ENCODE results near the gene GDF3.
"Not testable (repeated sequence)": the region's sequence is repeated elsewhere in the genome, so short reads cannot be mapped to it uniquely, and the experiment has no call there.

GDF3 gene

GRCh38 chr12:7695566-7696197, at the start of gene GDF3:
Gene GDF3 (minus strand): TSS chr12:7695775. CDS start chr12:7695728, 47 bp downstream.
- DNase-seq, result no peak

- no peak for DNase-seq
Observed at GRCh38 chr12:7732993-7733392, 37.4 kb upstream of the GDF3 start.

GRCh38 chr12:7731486-7731885, 35.9 kb upstream of the GDF3 start:
- DNase-seq, result no peak

GRCh38 chr12:7730984-7731383, 35.4 kb upstream of the GDF3 start:
- DNase-seq, result not testable (repeated sequence)

- DNase-seq, result no peak
Observed at GRCh38 chr12:7729746-7730145, 34.2 kb upstream of the GDF3 start.

GRCh38 chr12:7723926-7724325, 28.4 kb upstream of the GDF3 start:
- no peak for DNase-seq

GRCh38 chr12:7719946-7720730, 24.6 kb upstream of the GDF3 start:
- DNase-seq, result no peak

GRCh38 chr12:7716381-7716780, 20.8 kb upstream of the GDF3 start:
- DNase-seq, result no peak

- DNase-seq, result no peak
Observed at GRCh38 chr12:7712841-7713442, 17.4 kb upstream of the GDF3 start.

- no peak for DNase-seq
Observed at GRCh38 chr12:7711133-7711532, 15.6 kb upstream of the GDF3 start, which contains the start of gene DPPA3. Gene DPPA3 (plus strand): TSS chr12:7711433. CDS start chr12:7711571, 138 bp downstream.

GRCh38 chr12:7709969-7710675, 14.5 kb upstream of the GDF3 start:
- DNase-seq, result no peak

GRCh38 chr12:7705846-7706245, 10.3 kb upstream of the GDF3 start:
- DNase-seq, result no peak

- DNase-seq, result no peak
Observed at GRCh38 chr12:7695237-7695560, 376 bp downstream of the GDF3 start.

GRCh38 chr12:7694556-7695236, 879 bp downstream of the GDF3 start:
- no peak for DNase-seq

- DNase-seq, result no peak
Observed at GRCh38 chr12:7693793-7694192, 1.8 kb downstream of the GDF3 start.

- no peak for DNase-seq
Observed at GRCh38 chr12:7681535-7681934, 14.0 kb downstream of the GDF3 start.

- DNase-seq, result no peak
Observed at GRCh38 chr12:7679251-7680045, 16.1 kb downstream of the GDF3 start.

- no peak for DNase-seq
Observed at GRCh38 chr12:7678744-7679143, 16.8 kb downstream of the GDF3 start.

GRCh38 chr12:7677432-7677888, 18.1 kb downstream of the GDF3 start:
- DNase-seq, result not testable (repeated sequence)

- not testable (repeated sequence) for DNase-seq
Observed at GRCh38 chr12:7675455-7675854, 20.1 kb downstream of the GDF3 start.

GRCh38 chr12:7668171-7668570, 27.4 kb downstream of the GDF3 start:
- no peak for DNase-seq

GRCh38 chr12:7667125-7667524, 28.4 kb downstream of the GDF3 start:
- no peak for DNase-seq
